H1 (cell line): ENCODE results near the gene ACP3. TPM values are rescaled to one million over a fixed set of nuclear protein-coding genes. Genes with fewer than 3 reads are reported as not detected.

Experiments used
- CTCF ChIA-PET: fragments of 300-600 bp; sonication (Branson Sonifier 250); formaldehyde crosslinking; loops from one replicate; lab custom pipeline; 2021; ENCODE audit not compliant: partially characterized antibody; lab: Charles Lee
- POLR2A ChIA-PET: fragments of 300-600 bp; sonication (Branson Sonifier 250); formaldehyde crosslinking; loops from one replicate; lab custom pipeline; 2021; ENCODE audit warnings: inconsistent platforms; ENCODE audit not compliant: partially characterized antibody; lab: Charles Lee
- DNase-seq, 2 experiments: peaks; one replicate each; pipeline versions ENCODE4 v3.0.0 to v3.0.0-alpha.2; 2010 to 2022; ENCODE audit warnings: low spot score in 2 of 2, low read depth in 1 of 2, mixed read lengths in 1 of 2
- FAIRE-seq: peaks from 2 replicates; lab custom pipeline; 2011; peaks lifted over from hg19 to GRCh38; lab: Jason Lieb, UNC
- H2AFZ ChIP-seq: 2 replicates; pipeline ENCODE4 v1.8.1; 2012; ENCODE audit warnings: low read length, inconsistent platforms
- H2AK5ac ChIP-seq: 2 replicates; pipeline ENCODE4 v1.6.1; 2013; ENCODE audit warnings: low read depth, low read length
- H2BK120ac ChIP-seq: replicated peaks from 2 replicates; pipeline ENCODE3; 2013; ENCODE audit warnings: low read depth, low read length, inconsistent platforms
- H2BK12ac ChIP-seq: 2 replicates; pipeline ENCODE4 v1.6.1; 2013; ENCODE audit warnings: low read depth, low read length
- H2BK15ac ChIP-seq: 2 replicates; pipeline ENCODE4 v1.6.1; 2013; ENCODE audit warnings: low read length
- H2BK20ac ChIP-seq: 2 replicates; pipeline ENCODE4 v1.6.1; 2013; ENCODE audit warnings: low read length
- H2BK5ac ChIP-seq: 2 replicates; pipeline ENCODE4 v1.6.1; 2013; ENCODE audit warnings: low read depth, low read length
- H3K14ac ChIP-seq: 2 replicates; pipeline ENCODE4 v1.6.1; 2013; ENCODE audit warnings: inconsistent platforms; ENCODE audit not compliant: insufficient read length
- H3K18ac ChIP-seq: 2 replicates; pipeline ENCODE4 v1.6.1; 2013; ENCODE audit warnings: low read length; ENCODE audit errors: extremely low read depth
- H3K23ac ChIP-seq: 2 replicates; pipeline ENCODE4 v1.6.1; 2013; ENCODE audit warnings: inconsistent platforms; ENCODE audit not compliant: insufficient read length
- H3K23me2 ChIP-seq: 2 replicates; pipeline ENCODE4 v1.6.1; 2013; ENCODE audit warnings: low read depth, low read length
- H3K27ac ChIP-seq: 2 replicates; pipeline ENCODE4 v1.6.1; 2011; ENCODE audit warnings: low read depth, low read length, inconsistent platforms
- H3K27me3 ChIP-seq, 4 experiments: replicated peaks in 1 of 4; 1 replicate in 1 of 4; 2 replicates in 3 of 4; pipeline versions ENCODE4 v1.6.1 to v1.8.1; 2011 to 2013; ENCODE audit warnings: low read length in 3 of 4, mild to moderate bottlenecking in 3 of 4, inconsistent platforms in 2 of 4, mixed read lengths in 2 of 4, moderate library complexity in 1 of 4; ENCODE audit not compliant: control insufficient read depth in 3 of 4, insufficient read depth in 3 of 4; ENCODE audit errors: extremely low read depth in 1 of 4
- H3K36me3 ChIP-seq, 4 experiments: 2 replicates each; pipeline versions ENCODE4 v1.6.1 to v1.8.1; 2011 to 2013; ENCODE audit warnings: mild to moderate bottlenecking in 4 of 4, low read length in 3 of 4, moderate library complexity in 2 of 4, control low read depth in 1 of 4, inconsistent platforms in 1 of 4; ENCODE audit not compliant: insufficient read depth in 4 of 4, control insufficient read depth in 2 of 4
- H3K4ac ChIP-seq: replicated peaks from 2 replicates; pipeline ENCODE3; 2013; ENCODE audit warnings: low read length, low read depth, mixed read lengths, inconsistent platforms; ENCODE audit not compliant: insufficient read length
- H3K4me1 ChIP-seq, 4 experiments: replicated peaks in 1 of 4; 1 replicate in 1 of 4; 2 replicates in 3 of 4; pipeline versions ENCODE4 v1.6.1 to v1.8.1; 2011 to 2013; ENCODE audit warnings: low read length in 3 of 4, inconsistent platforms in 2 of 4, mixed read lengths in 1 of 4; ENCODE audit not compliant: insufficient read depth in 4 of 4, control insufficient read depth in 3 of 4
- H3K4me2 ChIP-seq, 2 experiments: 2 replicates each; pipeline versions ENCODE4 v1.6.1 to v1.8.1; 2011 to 2013; ENCODE audit warnings: low read depth in 2 of 2, low read length in 2 of 2, control low read depth in 1 of 2, inconsistent platforms in 1 of 2, mild to moderate bottlenecking in 1 of 2; ENCODE audit not compliant: insufficient read depth in 1 of 2
- H3K4me3 ChIP-seq, 4 experiments: fragments of 200-600, 300-600 bp in 1 of 4; sonication (generic), shearing (Covaris generic), sonication (Bioruptor Twin) in 1 of 4; 2 replicates each; pipeline versions ENCODE4 v1.5.1 to v1.8.1; 2011 to 2016; ENCODE audit warnings: low read length in 4 of 4, low read depth in 3 of 4, control low read depth in 2 of 4, inconsistent platforms in 2 of 4, mild to moderate bottlenecking in 2 of 4, mixed read lengths in 1 of 4, moderate library complexity in 1 of 4; ENCODE audit not compliant: insufficient read depth in 2 of 4; ENCODE audit errors: extremely low read depth in 1 of 4
- H3K56ac ChIP-seq: replicated peaks from 2 replicates; pipeline ENCODE3; 2013; ENCODE audit warnings: low read depth, mild to moderate bottlenecking, mixed read lengths, low read length, inconsistent platforms; ENCODE audit not compliant: insufficient read length
- H3K79me1 ChIP-seq: 2 replicates; pipeline ENCODE4 v1.6.1; 2013; ENCODE audit warnings: low read depth, low read length, control low read depth
- H3K79me2 ChIP-seq, 2 experiments: 2 replicates each; pipeline versions ENCODE4 v1.6.1 to v1.8.1; 2012 to 2013; ENCODE audit warnings: low read length in 2 of 2, mild to moderate bottlenecking in 2 of 2, inconsistent platforms in 1 of 2; ENCODE audit not compliant: insufficient read depth in 2 of 2, control insufficient read depth in 1 of 2
- H3K9ac ChIP-seq, 4 experiments: replicated peaks in 1 of 4; 1 replicate in 1 of 4; 2 replicates in 3 of 4; pipeline versions ENCODE4 v1.6.1 to v1.8.1; 2011 to 2013; ENCODE audit warnings: low read depth in 3 of 4, low read length in 3 of 4, control low read depth in 2 of 4, mild to moderate bottlenecking in 2 of 4, moderate library complexity in 2 of 4, inconsistent platforms in 1 of 4; ENCODE audit errors: extremely low read depth in 1 of 4
- H3K9me3 ChIP-seq, 2 experiments: 2 replicates each; pipeline versions ENCODE4 v1.6.1 to v1.8.1; 2012 to 2013; ENCODE audit warnings: mild to moderate bottlenecking in 2 of 2, moderate library complexity in 2 of 2, control low read depth in 1 of 2, inconsistent platforms in 1 of 2, low read depth in 1 of 2, low read length in 1 of 2, mixed read lengths in 1 of 2; ENCODE audit not compliant: insufficient read depth in 2 of 2
- H4K20me1 ChIP-seq, 2 experiments: replicated peaks in 1 of 2; 2 replicates each; pipeline versions ENCODE3 to v1.8.1; 2011 to 2013; ENCODE audit warnings: inconsistent platforms in 2 of 2, low read length in 2 of 2, mild to moderate bottlenecking in 1 of 2; ENCODE audit not compliant: insufficient read depth in 2 of 2, control insufficient read depth in 1 of 2
- H4K5ac ChIP-seq: 2 replicates; pipeline ENCODE4 v1.6.1; 2013; ENCODE audit warnings: low read length, low read depth, mixed read lengths, inconsistent platforms; ENCODE audit not compliant: insufficient read length
- H4K8ac ChIP-seq: 2 replicates; pipeline ENCODE4 v1.8.0; 2013; ENCODE audit warnings: mild to moderate bottlenecking, moderate library complexity, low read length, inconsistent platforms; ENCODE audit not compliant: insufficient read depth; ENCODE audit errors: extremely low read depth
- H4K91ac ChIP-seq: replicated peaks from 2 replicates; pipeline ENCODE3; 2013; ENCODE audit warnings: low read length, mixed read lengths, inconsistent platforms; ENCODE audit not compliant: insufficient read length
- ATF2 ChIP-seq: IDR thresholded peaks from 2 replicates; pipeline ENCODE4 v1.6.1; 2012; ENCODE audit warnings: low read length, inconsistent platforms
- BACH1 ChIP-seq: IDR thresholded peaks from 2 replicates; pipeline ENCODE4 v1.6.1; 2012; ENCODE audit warnings: low read length, improper control_type of control experiment
- CREB1 ChIP-seq: IDR thresholded peaks from 2 replicates; pipeline ENCODE4 v1.6.1; 2012; ENCODE audit warnings: inconsistent platforms
- EP300 ChIP-seq, 2 experiments: IDR thresholded peaks; 1 replicate in 1 of 2; 2 replicates in 1 of 2; pipeline ENCODE4 v1.6.1; 2011 to 2012; ENCODE audit warnings: low read depth in 2 of 2, low read length in 2 of 2, mild to moderate bottlenecking in 2 of 2, borderline replicate concordance in 1 of 2, inconsistent platforms in 1 of 2, moderate library complexity in 1 of 2
- FOSL1 ChIP-seq: IDR thresholded peaks from 2 replicates; pipeline ENCODE4 v1.6.1; 2011; ENCODE audit warnings: mild to moderate bottlenecking, low read depth, low read length, moderate library complexity; ENCODE audit not compliant: insufficient read depth
- JUND ChIP-seq: IDR thresholded peaks from 2 replicates; pipeline ENCODE4 v1.6.1; 2011; ENCODE audit warnings: mild to moderate bottlenecking, improper control_type of control experiment, low read length
- KDM5A ChIP-seq: fragments of 200-600 bp; IDR thresholded peaks from 2 replicates; pipeline ENCODE4 v1.7.1; 2012; ENCODE audit warnings: mild to moderate bottlenecking, low read length, inconsistent platforms, mixed read lengths
- NANOG ChIP-seq: IDR thresholded peaks from 2 replicates; pipeline ENCODE4 v1.6.1; 2011; ENCODE audit warnings: low read length, low read depth, mild to moderate bottlenecking, inconsistent platforms; ENCODE audit not compliant: insufficient read depth, poor library complexity, severe bottlenecking
- SIX5 ChIP-seq: IDR thresholded peaks from 2 replicates; pipeline ENCODE4 v1.6.1; 2011; ENCODE audit warnings: mild to moderate bottlenecking, low read depth, low read length
- SUZ12 ChIP-seq: fragments of 200-600 bp; sonication (generic); IDR thresholded peaks from 2 replicates; pipeline ENCODE4 v1.6.1; 2012; ENCODE audit warnings: mild to moderate bottlenecking, inconsistent platforms, low read length, moderate library complexity, mixed read lengths
- TCF12 ChIP-seq: IDR thresholded peaks from 2 replicates; pipeline ENCODE4 v1.6.1; 2011; ENCODE audit warnings: low read depth, mild to moderate bottlenecking, low read length
- WGBS, 2 experiments: shearing (Covaris generic) in 1 of 2; methylation state at CpG; one replicate each; pipeline versions ENCODE4 v1.1.6 to v1.1.7; 2013 to 2015; ENCODE audit warnings: low lambda C conversion rate in 2 of 2, mixed read lengths in 2 of 2, inconsistent platforms in 1 of 2, low coverage in 1 of 2, missing lambda C conversion rate in 1 of 2; ENCODE audit not compliant: insufficient replicate concordance in 2 of 2, insufficient coverage in 1 of 2, insufficient read length in 1 of 2; ENCODE audit errors: extremely low coverage in 1 of 2, missing lambda C conversion rate in 1 of 2; 5-methylcytosine and 5-hydroxymethylcytosine counted together
- polyA plus RNA-seq, 7 experiments: library from polyadenylated mRNA; depleted of rRNA in 3 of 7; stranded (reverse) in 5 of 7; unstranded in 2 of 7; fragments of >200 nt in 5 of 7; fragments of 200-250 nt in 2 of 7; gene quantifications; 1 replicate in 5 of 7; 2 replicates in 1 of 7; 4 replicates in 1 of 7; pipeline versions ENCODE4 v1.2.1 to v1.2.3, GENCODE V29; 2011 to 2013; ENCODE audit warnings: missing spikeins in 2 of 7, mixed read lengths in 2 of 7
- total RNA-seq: library from RNA; stranded (reverse); fragmentation: NEBNext Ultra II Directional; extraction: Animal tissue kit (Norgen Biotek cat#: 25700); gene quantifications from 2 replicates; pipeline ENCODE4 v1.2.1, GENCODE V29; 2021

Gene ACP3
- total and polyA plus RNA-seq, 2 of the 8 experiments (the other 6 are each of a cell fraction or from before 2014, with no cell fraction given) = 1.2 to 1.4 TPM

DNA sequence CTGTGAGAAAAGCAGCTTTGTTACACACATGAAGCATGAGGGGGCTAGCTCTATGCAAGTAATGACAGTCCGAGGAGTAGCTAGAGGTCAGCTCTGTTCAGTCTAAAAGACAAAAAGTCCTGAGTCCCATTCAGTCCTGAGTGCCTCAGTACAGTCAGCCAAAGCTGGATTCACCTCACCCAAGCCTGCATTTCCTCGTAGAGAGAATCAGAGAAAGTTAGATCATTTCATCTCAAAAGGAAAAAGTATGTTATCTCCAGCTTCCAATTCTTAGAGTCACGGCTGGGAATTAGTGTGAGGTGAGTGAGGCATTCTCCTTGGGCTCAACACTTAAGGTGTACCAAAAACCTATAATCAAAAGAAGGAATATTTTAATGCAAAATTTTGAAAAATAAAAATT is 5.9 kb upstream of the ACP3 start:
- CTCF ChIA-PET = interaction anchor here (1.5 to 2.1 kb wide), 4 partner anchors 28 to 88 kb away, joined by 5 to 12 read pairs (median 9); no protein-coding TSS in a partner anchor
- no peaks in the 10 kb centered on the region for H3K4me1 ChIP-seq
- 92% methylated on average over 3 of the region's 3 CpGs; no CpG with 5 or more reads in 1 of the 2 experiments for WGBS, 2 experiments
- no peak overlapping the region for H2BK20ac ChIP-seq
- H2BK5ac ChIP-seq = no peak overlapping the region
- H2AFZ ChIP-seq = no peak overlapping the region
- H3K79me2 ChIP-seq = no peaks in the 10 kb centered on the region
- H3K27ac ChIP-seq = no peak overlapping the region
- no peaks in the 10 kb centered on the region for H4K20me1 ChIP-seq
- H3K36me3 ChIP-seq = no peaks in the 10 kb centered on the region
- no peaks in the 10 kb centered on the region for H3K23me2 ChIP-seq
- no peak overlapping the region for H3K56ac ChIP-seq
- H3K4ac ChIP-seq = no peak overlapping the region
- no peak for DNase-seq
- TF ChIP-seq SUZ12 (no peak), JUND (no peak), EP300 (IDR thresholded peaks at IDR 0.05; ENCODE audit: borderline replicate concordance in 1 of 2, low read depth in 2 of 2, low read length in 2 of 2) (no peak), BACH1 (no peak), TCF12 (no peak), KDM5A (no peak), SIX5 (no peak), ATF2 (no peak), NANOG (no peak), FOSL1 (no peak), CREB1 (no peak)
- TF ChIP-seq, all 59 proteins: peak for 0
- Histone ChIP-seq H2BK120ac (no peak overlapping the region), H3K4me2 (no peak overlapping the region), H3K18ac (no peak overlapping the region), H3K9me3 (no peaks in the 10 kb centered on the region), H3K9ac (no peak overlapping the region), H2BK12ac (no peak overlapping the region), H2BK15ac (no peak overlapping the region), H3K14ac (no peak overlapping the region), H4K8ac (no peak overlapping the region), H3K4me3 (no peak overlapping the region), H4K91ac (no peak overlapping the region), H2AK5ac (no peak overlapping the region), H3K23ac (no peak overlapping the region), H3K27me3 (peaks cover 0 to 2% (median 0%) of the 10 kb centered on the region in 4 experiments; a peak in 1 of 7 replicates), H3K79me1 (no peaks in the 10 kb centered on the region), H4K5ac (no peak overlapping the region)
- FAIRE-seq = no peak
- POLR2A ChIA-PET = no interaction called here
